HepG2 (cell line): ENCODE measurements around the gene RBP7. TPM values are rescaled to one million over a fixed set of nuclear protein-coding genes. Genes with fewer than 3 reads are reported as not detected.

Experiments
- ATAC-seq: fragments of 200-7000 bp; cut with Tn5 transposase; 3 replicates; pipeline ENCODE4 v1.9.1; 2020; ENCODE audit warnings: mild to moderate bottlenecking, moderate library complexity
- BruUV-seq: library from RNA; stranded (reverse); fragments of 400-500 nt; replicated peaks from 2 replicates; lab custom pipeline; 2021; lab: Mats Ljungman, UMichigan
- CTCF ChIA-PET: fragments of 300-600 bp; formaldehyde crosslinking; extraction: SDS; loops from one replicate; lab custom pipeline; 2021; ENCODE audit warnings: low total read pairs, inconsistent platforms, low intra/inter-chr PET ratio; lab: Yijun Ruan, JAX
- POLR2A ChIA-PET: fragments of 350-600 bp; sonication (Branson Sonifier 250); formaldehyde crosslinking; loops from one replicate; lab custom pipeline; 2020; ENCODE audit warnings: antibody characterized with exemption, inconsistent platforms; lab: Yijun Ruan, JAX
- DNase-seq: peaks from one replicate; pipeline ENCODE4 v3.0.0-alpha.2; 2015; ENCODE audit warnings: low spot score
- FAIRE-seq: peaks from 3 replicates; lab custom pipeline; 2011; peaks lifted over from hg19 to GRCh38; lab: Jason Lieb, UNC
- H2AFZ ChIP-seq: one replicate; pipeline ENCODE4 v1.6.1; 2011; ENCODE audit warnings: low read length, inconsistent platforms
- H3K27ac ChIP-seq: fragments of 300-600 bp; 3 replicates; pipeline ENCODE4 v1.8.0; 2011; ENCODE audit warnings: mixed run types, mild to moderate bottlenecking, mixed read lengths, low read length, inconsistent platforms; ENCODE audit not compliant: insufficient read depth; ENCODE audit errors: extremely low read length
- H3K27me3 ChIP-seq, 2 experiments: fragments of 200-600 bp in 1 of 2; 2 replicates in 1 of 2; 3 replicates in 1 of 2; pipeline versions ENCODE4 v1.6.0 to v1.8.0; 2011; ENCODE audit warnings: low read length in 2 of 2, mild to moderate bottlenecking in 2 of 2, moderate library complexity in 2 of 2, inconsistent platforms in 1 of 2; ENCODE audit not compliant: insufficient read depth in 2 of 2, control insufficient read depth in 1 of 2
- H3K36me3 ChIP-seq, 2 experiments: fragments of 200-600 bp in 1 of 2; replicated peaks in 1 of 2; 2 replicates in 1 of 2; 3 replicates in 1 of 2; pipeline versions ENCODE4 v1.5.1 to v1.8.0; 2011; ENCODE audit warnings: low read length in 2 of 2, inconsistent platforms in 1 of 2; ENCODE audit not compliant: insufficient read depth in 2 of 2, control insufficient read depth in 1 of 2
- H3K4me1 ChIP-seq: 2 replicates; pipeline ENCODE4 v1.5.1; 2012; ENCODE audit warnings: low read length, inconsistent platforms; ENCODE audit not compliant: insufficient read depth
- H3K4me2 ChIP-seq: 2 replicates; pipeline ENCODE4 v1.6.0; 2011; ENCODE audit warnings: low read depth, low read length, inconsistent platforms
- H3K4me3 ChIP-seq, 3 experiments: fragments of 200-600 bp in 1 of 3; sonication (generic), shearing (Covaris generic) in 1 of 3; replicated peaks in 1 of 3; 2 replicates each; pipeline ENCODE4 v1.5.1; 2011 to 2016; ENCODE audit warnings: low read length in 3 of 3, inconsistent platforms in 2 of 3, low read depth in 2 of 3, mild to moderate bottlenecking in 2 of 3, control low read depth in 1 of 3, mixed read lengths in 1 of 3; ENCODE audit not compliant: insufficient read depth in 1 of 3
- H3K79me2 ChIP-seq: one replicate; pipeline ENCODE4 v1.6.1; 2011; ENCODE audit warnings: low read length, inconsistent platforms; ENCODE audit not compliant: insufficient read depth
- H3K9ac ChIP-seq: 2 replicates; pipeline ENCODE4 v1.6.0; 2011; ENCODE audit warnings: mild to moderate bottlenecking, low read depth, low read length, inconsistent platforms; ENCODE audit not compliant: insufficient read depth
- H3K9me3 ChIP-seq: 2 replicates; pipeline ENCODE4 v1.5.1; 2012; ENCODE audit warnings: mild to moderate bottlenecking, low read length
- H4K20me1 ChIP-seq: 2 replicates; pipeline ENCODE4 v1.6.0; 2011; ENCODE audit warnings: inconsistent platforms, mild to moderate bottlenecking, low read length, moderate library complexity; ENCODE audit not compliant: insufficient read depth
- AHDC1 ChIP-seq: sonication (generic); formaldehyde crosslinking; IDR thresholded peaks from 2 replicates; pipeline ENCODE4 v1.5.1; 2020; ENCODE audit warnings: mild to moderate bottlenecking, missing genetic modification reagents, borderline replicate concordance
- BHLHE40 ChIP-seq: IDR thresholded peaks from 2 replicates; pipeline ENCODE4 v1.6.1; 2011; ENCODE audit warnings: low read length, improper control_type of control experiment
- E2F5 ChIP-seq: sonication (generic); formaldehyde crosslinking; conservative IDR thresholded peaks from 2 replicates; pipeline ENCODE4 v1.4.0; 2020; ENCODE audit warnings: missing genetic modification reagents
- MED1 ChIP-seq: sonication (generic); formaldehyde crosslinking; IDR thresholded peaks from 2 replicates; pipeline ENCODE4 v1.4.0; 2020; ENCODE audit warnings: missing genetic modification reagents
- NFIC ChIP-seq: IDR thresholded peaks from 2 replicates; pipeline ENCODE4 v1.6.1; 2012; ENCODE audit warnings: mild to moderate bottlenecking, low read length, inconsistent platforms
- PAWR ChIP-seq: sonication (generic); formaldehyde crosslinking; IDR thresholded peaks from 2 replicates; pipeline ENCODE4 v1.4.0; 2020; ENCODE audit warnings: missing genetic modification reagents, mild to moderate bottlenecking, borderline replicate concordance
- TARDBP ChIP-seq: sonication (generic); formaldehyde crosslinking; IDR thresholded peaks from 2 replicates; pipeline ENCODE4 v1.8.0; 2022; ENCODE audit warnings: mild to moderate bottlenecking, missing genetic modification reagents
- YEATS4 ChIP-seq: sonication (generic); formaldehyde crosslinking; IDR thresholded peaks from 2 replicates; pipeline ENCODE4 v1.4.0; 2020; ENCODE audit warnings: missing genetic modification reagents, borderline replicate concordance
- ZFAT ChIP-seq: sonication (generic); formaldehyde crosslinking; conservative IDR thresholded peaks from 2 replicates; pipeline ENCODE4 v1.8.1; 2023; ENCODE audit warnings: missing genetic modification reagents, inconsistent platforms
- ZNF34 ChIP-seq: sonication (generic); formaldehyde crosslinking; IDR thresholded peaks from 2 replicates; pipeline ENCODE4 v1.4.0; 2020; ENCODE audit warnings: mild to moderate bottlenecking, missing genetic modification reagents, borderline replicate concordance
- WGBS: methylation state at CpG from one replicate; pipeline ENCODE4 v1.1.6; 2017; ENCODE audit warnings: low lambda C conversion rate; 5-methylcytosine and 5-hydroxymethylcytosine counted together
- in situ Hi-C: cut with HindIII; loops from 2 replicates; pipeline ENCODE4 v1.10.0; 2017; ENCODE audit warnings: low pct_unique_long_range_greater_than_20kb; ENCODE audit not compliant: extremely low pct_ligation_motif_present
- intact Hi-C: fragments of 100-400 bp; cut with micrococcal nuclease; formaldehyde crosslinking; loops from one replicate; pipeline ENCODE4 v1.10.0; 2022; ENCODE audit not compliant: unreplicated experiment
- polyA plus RNA-seq, 8 experiments: library from polyadenylated mRNA; depleted of rRNA in 3 of 8; stranded (reverse) in 7 of 8; unstranded in 1 of 8; fragments of >200 nt; fragmentation: Illumina TruSeq in 4 of 8; extraction: Trizol in 4 of 8; gene quantifications; 2 replicates each; pipeline versions ENCODE4 v1.2.1 to v1.2.3, GENCODE V29; 2011 to 2016; ENCODE audit warnings: low read depth in 4 of 8, missing spikeins in 1 of 8, mixed read lengths in 1 of 8; ENCODE audit not compliant: insufficient read depth in 1 of 8
- total RNA-seq, 5 experiments: library from RNA; depleted of rRNA; stranded (reverse); fragments of >200 nt; fragmentation: Illumina TruSeq; extraction: Trizol; gene quantifications; 2 replicates each; pipeline ENCODE4 v1.2.3, GENCODE V29; 2016; ENCODE audit warnings: low read depth in 1 of 5
- TF ChIP-seq, protein P1 (sequence below): sonication (generic); formaldehyde crosslinking; IDR thresholded peaks from 2 replicates; pipeline ENCODE4 v1.5.0; 2020; ENCODE audit warnings: mild to moderate bottlenecking, missing genetic modification reagents, borderline replicate concordance

RBP7 gene
- total and polyA plus RNA-seq, 2 of the 13 experiments (the other 11 are each of a cell fraction or from before 2014, with no cell fraction given): 1.6 to 2.0 TPM

- TF ChIP-seq, protein P1, sequence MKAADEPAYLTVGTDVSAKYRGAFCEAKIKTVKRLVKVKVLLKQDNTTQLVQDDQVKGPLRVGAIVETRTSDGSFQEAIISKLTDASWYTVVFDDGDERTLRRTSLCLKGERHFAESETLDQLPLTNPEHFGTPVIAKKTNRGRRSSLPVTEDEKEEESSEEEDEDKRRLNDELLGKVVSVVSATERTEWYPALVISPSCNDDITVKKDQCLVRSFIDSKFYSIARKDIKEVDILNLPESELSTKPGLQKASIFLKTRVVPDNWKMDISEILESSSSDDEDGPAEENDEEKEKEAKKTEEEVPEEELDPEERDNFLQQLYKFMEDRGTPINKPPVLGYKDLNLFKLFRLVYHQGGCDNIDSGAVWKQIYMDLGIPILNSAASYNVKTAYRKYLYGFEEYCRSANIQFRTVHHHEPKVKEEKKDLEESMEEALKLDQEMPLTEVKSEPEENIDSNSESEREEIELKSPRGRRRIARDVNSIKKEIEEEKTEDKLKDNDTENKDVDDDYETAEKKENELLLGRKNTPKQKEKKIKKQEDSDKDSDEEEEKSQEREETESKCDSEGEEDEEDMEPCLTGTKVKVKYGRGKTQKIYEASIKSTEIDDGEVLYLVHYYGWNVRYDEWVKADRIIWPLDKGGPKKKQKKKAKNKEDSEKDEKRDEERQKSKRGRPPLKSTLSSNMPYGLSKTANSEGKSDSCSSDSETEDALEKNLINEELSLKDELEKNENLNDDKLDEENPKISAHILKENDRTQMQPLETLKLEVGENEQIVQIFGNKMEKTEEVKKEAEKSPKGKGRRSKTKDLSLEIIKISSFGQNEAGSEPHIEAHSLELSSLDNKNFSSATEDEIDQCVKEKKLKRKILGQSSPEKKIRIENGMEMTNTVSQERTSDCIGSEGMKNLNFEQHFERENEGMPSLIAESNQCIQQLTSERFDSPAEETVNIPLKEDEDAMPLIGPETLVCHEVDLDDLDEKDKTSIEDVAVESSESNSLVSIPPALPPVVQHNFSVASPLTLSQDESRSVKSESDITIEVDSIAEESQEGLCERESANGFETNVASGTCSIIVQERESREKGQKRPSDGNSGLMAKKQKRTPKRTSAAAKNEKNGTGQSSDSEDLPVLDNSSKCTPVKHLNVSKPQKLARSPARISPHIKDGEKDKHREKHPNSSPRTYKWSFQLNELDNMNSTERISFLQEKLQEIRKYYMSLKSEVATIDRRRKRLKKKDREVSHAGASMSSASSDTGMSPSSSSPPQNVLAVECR (CRISPR knock-in tag): no peak
Measured at GRCh38 chr1:10059342-10059718, 62.3 kb downstream of the RBP7 start (continued).

DNA sequence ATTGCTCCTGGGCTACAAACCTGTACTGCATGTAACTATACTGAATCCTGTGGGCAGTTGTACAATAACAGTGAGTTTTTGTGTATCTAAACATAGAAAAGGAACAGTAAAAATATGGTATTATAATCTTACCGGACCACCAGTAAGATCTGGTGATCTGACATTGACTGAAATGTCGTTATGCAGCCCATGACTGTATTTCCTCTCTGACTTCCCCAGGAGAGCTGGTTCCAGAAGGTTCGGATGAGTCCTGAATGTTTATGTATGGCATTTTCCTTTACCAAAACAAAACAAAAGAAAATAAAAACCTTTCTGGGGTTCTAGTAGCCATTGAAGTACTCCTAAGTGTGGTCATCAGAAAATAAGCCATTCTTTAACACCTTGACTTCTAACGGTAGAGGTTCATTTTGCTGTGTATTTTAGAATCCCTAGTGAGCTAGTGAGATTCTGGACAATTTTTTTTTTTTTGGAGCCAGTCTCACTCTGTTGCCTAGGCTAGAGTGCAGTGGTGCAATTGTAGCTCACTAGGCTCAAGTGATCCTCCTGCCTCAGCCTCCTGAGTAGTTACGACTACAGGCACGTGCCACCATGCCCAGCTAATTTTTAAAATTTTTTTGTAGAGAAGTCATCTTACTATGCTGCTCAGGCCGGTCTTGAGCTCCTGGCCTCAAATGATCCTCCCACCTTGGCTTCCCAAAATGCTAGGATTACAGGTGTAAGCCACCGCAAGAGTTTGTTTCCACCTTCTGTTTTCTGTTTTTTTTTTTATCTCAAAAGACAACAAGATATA lies 63.5 kb downstream of the RBP7 start:
- BruUV-seq: no TSS peak
- ATAC-seq: no peak
- no peak overlapping the region for H3K4me3 ChIP-seq
- CTCF ChIA-PET: no interaction called here
- no peak overlapping the region for H3K4me2 ChIP-seq
- peaks cover 3 to 9% of the 10 kb centered on the region in 2 experiments; a peak in 2 of 5 replicates for H3K36me3 ChIP-seq
- H3K9me3 ChIP-seq: no peaks in the 10 kb centered on the region
- in situ Hi-C loops (no loop called here), intact Hi-C loops (no loop called here)
- no peak for FAIRE-seq
- H4K20me1 ChIP-seq: peaks cover 18% of the 10 kb centered on the region
- no peak overlapping the region for H2AFZ ChIP-seq
- H3K27me3 ChIP-seq: no peaks in the 10 kb centered on the region
- H3K79me2 ChIP-seq: peaks cover 23% of the 10 kb centered on the region
- POLR2A ChIA-PET: no interaction called here
- no peak overlapping the region for H3K27ac ChIP-seq
- no peak for DNase-seq
- WGBS: 98% methylated on average over 8 of the region's 8 CpGs
- H3K4me1 ChIP-seq: peaks cover 25% of the 10 kb centered on the region
- no peak overlapping the region for H3K9ac ChIP-seq
- TF ChIP-seq TARDBP (CRISPR knock-in tag) (no peak), ZNF34 (CRISPR knock-in tag) (no peak), ZFAT (CRISPR knock-in tag) (no peak), MED1 (CRISPR knock-in tag) (no peak), NFIC (no peak), BHLHE40 (no peak), AHDC1 (no peak), PAWR (no peak), E2F5 (CRISPR knock-in tag) (no peak), YEATS4 (CRISPR knock-in tag) (no peak)
